Erythroblast (primary cell): ENCODE data around the gene PLSCR3.

Experiments used
- GATA1 ChIP-seq: IDR thresholded peaks from 2 replicates; pipeline ENCODE4 v1.6.1; 2011; ENCODE audit warnings: low read depth, mild to moderate bottlenecking, control low read depth, low read length, moderate library complexity
- POLR2A ChIP-seq: IDR thresholded peaks from 2 replicates; pipeline ENCODE4 v1.6.1; 2011; ENCODE audit warnings: mild to moderate bottlenecking, low read length

GRCh38 chr17:7392696-7393612 lies 1.4 kb downstream of the PLSCR3 start:
- no peak for TF ChIP-seq POLR2A
- TF ChIP-seq GATA1: no peak
